ENCODE data around the gene ACTR3. TPM values are rescaled to one million over a fixed set of nuclear protein-coding genes. Genes with fewer than 3 reads are reported as not detected.
"Not testable (repeated sequence)": the region's sequence is repeated elsewhere in the genome, so short reads cannot be mapped to it uniquely, and the experiment has no call there.

The ACTR3 gene
- total and polyA plus RNA-seq, 4 donors: 35.5 to 260 (median 184) TPM

DNA sequence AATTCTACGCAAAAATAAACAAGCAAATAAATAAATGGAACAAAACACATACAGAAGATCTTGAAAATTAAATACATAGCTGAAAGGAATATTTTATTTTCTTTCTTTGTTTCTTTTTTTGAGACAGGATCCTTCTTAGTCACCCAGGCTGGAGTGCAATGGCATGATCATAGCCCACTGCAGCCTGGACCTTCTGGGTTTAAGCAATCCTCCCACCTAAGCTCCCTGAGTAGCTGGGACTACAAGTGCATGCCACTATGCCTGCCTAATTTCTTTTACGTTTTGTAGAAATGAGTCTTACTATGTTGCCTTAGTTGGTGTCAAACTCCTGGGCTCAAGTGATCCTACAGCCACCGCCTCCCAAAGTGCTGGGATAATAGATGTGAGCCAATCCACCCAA lies 44.6 kb upstream of the ACTR3 start:
- 85 to 88% methylated on average over 3 of the region's 3 CpGs for WGBS, 2 donors
- ATAC-seq (ENCODE audit: insufficient read depth, low FRiP score): no peak
- no peak overlapping the region for H3K9ac ChIP-seq (ENCODE audit: insufficient read depth in 1 of 2, low read length in 2 of 2)
- TF ChIP-seq, protein P1, sequence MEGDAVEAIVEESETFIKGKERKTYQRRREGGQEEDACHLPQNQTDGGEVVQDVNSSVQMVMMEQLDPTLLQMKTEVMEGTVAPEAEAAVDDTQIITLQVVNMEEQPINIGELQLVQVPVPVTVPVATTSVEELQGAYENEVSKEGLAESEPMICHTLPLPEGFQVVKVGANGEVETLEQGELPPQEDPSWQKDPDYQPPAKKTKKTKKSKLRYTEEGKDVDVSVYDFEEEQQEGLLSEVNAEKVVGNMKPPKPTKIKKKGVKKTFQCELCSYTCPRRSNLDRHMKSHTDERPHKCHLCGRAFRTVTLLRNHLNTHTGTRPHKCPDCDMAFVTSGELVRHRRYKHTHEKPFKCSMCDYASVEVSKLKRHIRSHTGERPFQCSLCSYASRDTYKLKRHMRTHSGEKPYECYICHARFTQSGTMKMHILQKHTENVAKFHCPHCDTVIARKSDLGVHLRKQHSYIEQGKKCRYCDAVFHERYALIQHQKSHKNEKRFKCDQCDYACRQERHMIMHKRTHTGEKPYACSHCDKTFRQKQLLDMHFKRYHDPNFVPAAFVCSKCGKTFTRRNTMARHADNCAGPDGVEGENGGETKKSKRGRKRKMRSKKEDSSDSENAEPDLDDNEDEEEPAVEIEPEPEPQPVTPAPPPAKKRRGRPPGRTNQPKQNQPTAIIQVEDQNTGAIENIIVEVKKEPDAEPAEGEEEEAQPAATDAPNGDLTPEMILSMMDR (IDR thresholded peaks at IDR 0.05; ENCODE audit: control extremely low read depth, extremely low read depth): no peak
- H3K9me3 ChIP-seq (ENCODE audit: control insufficient read depth in 4 of 4, insufficient read depth in 3 of 4, low read length in 3 of 4): no peaks in the 10 kb centered on the region
- no peaks in the 10 kb centered on the region for H3K4me1 ChIP-seq (ENCODE audit: control insufficient read depth in 5 of 5, insufficient read depth in 5 of 5, low read length in 5 of 5)
- no peak for DNase-seq
- no peak overlapping the region for H3K27ac ChIP-seq (ENCODE audit: low read depth in 1 of 2, low read length in 1 of 2)
- no peaks in the 10 kb centered on the region for H3K27me3 ChIP-seq (ENCODE audit: control insufficient read depth in 3 of 3, insufficient read depth in 3 of 3, low read length in 2 of 3)
- no peaks in the 10 kb centered on the region for H3K36me3 ChIP-seq (ENCODE audit: control insufficient read depth in 4 of 4, insufficient read depth in 4 of 4, low read length in 4 of 4)
- H3K4me3 ChIP-seq: no peak overlapping the region

DNA sequence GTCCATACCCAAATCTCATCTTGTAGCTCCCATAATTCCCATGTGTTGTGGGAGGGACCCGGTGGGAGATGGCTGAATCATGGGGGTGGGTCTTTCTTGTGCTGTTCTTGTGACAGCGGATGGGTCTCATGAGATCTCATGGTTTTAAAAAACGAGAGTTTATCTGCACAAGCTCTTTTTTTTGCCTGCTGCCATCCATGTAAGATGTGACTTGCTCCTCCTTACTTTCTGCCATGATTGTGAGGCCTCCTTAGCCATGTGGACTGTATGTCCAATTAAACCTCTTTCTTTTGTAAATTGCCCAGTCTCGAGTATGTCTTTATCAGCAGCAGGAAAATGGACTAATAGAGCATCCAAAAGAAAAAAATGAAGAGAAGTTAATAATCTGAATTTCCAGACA lies 44.1 kb upstream of the ACTR3 start:
- not testable (repeated sequence) for H3K4me3 ChIP-seq; H3K36me3 ChIP-seq (ENCODE audit: control insufficient read depth in 4 of 4, insufficient read depth in 4 of 4, low read length in 4 of 4); H3K27me3 ChIP-seq (ENCODE audit: control insufficient read depth in 3 of 3, insufficient read depth in 3 of 3, low read length in 2 of 3); ATAC-seq (ENCODE audit: insufficient read depth, low FRiP score); H3K4me1 ChIP-seq (ENCODE audit: control insufficient read depth in 5 of 5, insufficient read depth in 5 of 5, low read length in 5 of 5); H3K27ac ChIP-seq (ENCODE audit: low read depth in 1 of 2, low read length in 1 of 2); H3K9me3 ChIP-seq (ENCODE audit: control insufficient read depth in 4 of 4, insufficient read depth in 3 of 4, low read length in 3 of 4); DNase-seq; H3K9ac ChIP-seq (ENCODE audit: insufficient read depth in 1 of 2, low read length in 2 of 2)
- WGBS, 2 donors: 86 to 95% methylated on average over 4 of the region's 4 CpGs

DNA sequence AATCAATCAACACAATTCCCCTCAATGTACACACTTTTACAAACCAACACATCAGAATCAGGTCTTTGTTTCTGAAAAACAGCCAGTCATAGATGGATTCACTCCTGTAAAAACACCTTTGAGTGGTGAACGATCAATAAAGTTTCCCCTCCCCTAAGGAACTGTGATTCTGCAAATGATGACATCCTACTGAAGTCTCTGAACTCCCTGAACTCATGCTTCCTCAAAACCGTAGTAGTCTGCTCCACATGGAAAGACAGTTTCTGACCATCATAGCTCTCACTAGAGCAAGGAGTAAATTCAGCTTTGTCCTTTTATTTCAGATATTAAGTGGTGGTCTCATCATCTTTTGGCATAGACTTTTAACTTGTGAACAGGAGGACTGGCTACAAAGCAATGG lies 43.5 kb upstream of the ACTR3 start:
- no peak overlapping the region for H3K9ac ChIP-seq (ENCODE audit: insufficient read depth in 1 of 2, low read length in 2 of 2)
- TF ChIP-seq, protein P1 (IDR thresholded peaks at IDR 0.05; ENCODE audit: control extremely low read depth, extremely low read depth): no peak
- H3K4me3 ChIP-seq: no peak overlapping the region
- H3K27ac ChIP-seq (ENCODE audit: low read depth in 1 of 2, low read length in 1 of 2): no peak overlapping the region
- 50 to 68% methylated on average over 2 of the region's 2 CpGs for WGBS, 2 donors
- no peaks in the 10 kb centered on the region for H3K36me3 ChIP-seq (ENCODE audit: control insufficient read depth in 4 of 4, insufficient read depth in 4 of 4, low read length in 4 of 4)
- DNase-seq (no peak), ATAC-seq (ENCODE audit: insufficient read depth, low FRiP score) (no peak)
- no peaks in the 10 kb centered on the region for H3K9me3 ChIP-seq (ENCODE audit: control insufficient read depth in 4 of 4, insufficient read depth in 3 of 4, low read length in 3 of 4)
- H3K27me3 ChIP-seq (ENCODE audit: control insufficient read depth in 3 of 3, insufficient read depth in 3 of 3, low read length in 2 of 3): no peaks in the 10 kb centered on the region
- peaks cover 0 to 4% (median 0%) of the 10 kb centered on the region in 5 donors for H3K4me1 ChIP-seq (ENCODE audit: control insufficient read depth in 5 of 5, insufficient read depth in 5 of 5, low read length in 5 of 5)

DNA sequence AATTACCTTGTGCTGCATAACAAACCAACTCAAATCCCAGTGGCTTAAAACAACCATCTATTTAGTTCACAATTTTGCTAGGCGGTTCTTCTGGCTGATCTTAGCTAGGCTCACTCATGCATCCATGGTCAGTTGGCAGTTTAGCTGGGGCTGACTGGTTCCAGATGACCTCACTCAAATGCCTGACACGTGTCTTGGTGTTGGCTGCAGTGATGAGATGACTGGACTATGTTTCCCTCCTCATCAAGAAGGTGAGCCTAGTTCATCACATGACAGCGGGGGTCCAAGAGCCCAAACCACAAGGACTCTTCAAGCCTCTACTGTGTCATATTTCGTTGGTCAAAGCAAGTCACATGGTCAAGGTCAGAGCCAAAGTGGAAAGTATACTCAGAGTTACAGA lies 42.7 kb upstream of the ACTR3 start:
- WGBS, 2 donors: 85% methylated on average over 4 of the region's 4 CpGs
- Histone ChIP-seq H3K4me3 (no peak overlapping the region), H3K9ac (ENCODE audit: insufficient read depth in 1 of 2, low read length in 2 of 2) (no peak overlapping the region), H3K4me1 (ENCODE audit: control insufficient read depth in 5 of 5, insufficient read depth in 5 of 5, low read length in 5 of 5) (peaks cover 0 to 4% (median 3%) of the 10 kb centered on the region in 5 donors), H3K27ac (ENCODE audit: low read depth in 1 of 2, low read length in 1 of 2) (no peak overlapping the region), H3K36me3 (ENCODE audit: control insufficient read depth in 4 of 4, insufficient read depth in 4 of 4, low read length in 4 of 4) (no peaks in the 10 kb centered on the region), H3K27me3 (ENCODE audit: control insufficient read depth in 3 of 3, insufficient read depth in 3 of 3, low read length in 2 of 3) (no peaks in the 10 kb centered on the region), H3K9me3 (ENCODE audit: control insufficient read depth in 4 of 4, insufficient read depth in 3 of 4, low read length in 3 of 4) (no peaks in the 10 kb centered on the region)
- TF ChIP-seq, protein P1 (IDR thresholded peaks at IDR 0.05; ENCODE audit: control extremely low read depth, extremely low read depth): no peak
- DNase-seq: no peak
- ATAC-seq (ENCODE audit: insufficient read depth, low FRiP score): no peak

Measured in lung (tissue), 12 donors.